ENCODE data around the gene BSN.

BSN gene

GRCh38 chr3:49601358-49602048 is 47.2 kb downstream of the BSN start:
- DNase-seq (ENCODE audit: low read depth in 3 of 3), result no peak

- DNase-seq (ENCODE audit: low read depth in 3 of 3), result no peak
These were observed 47.8 kb downstream of the BSN start for GRCh38 chr3:49602049-49602554.

DNA sequence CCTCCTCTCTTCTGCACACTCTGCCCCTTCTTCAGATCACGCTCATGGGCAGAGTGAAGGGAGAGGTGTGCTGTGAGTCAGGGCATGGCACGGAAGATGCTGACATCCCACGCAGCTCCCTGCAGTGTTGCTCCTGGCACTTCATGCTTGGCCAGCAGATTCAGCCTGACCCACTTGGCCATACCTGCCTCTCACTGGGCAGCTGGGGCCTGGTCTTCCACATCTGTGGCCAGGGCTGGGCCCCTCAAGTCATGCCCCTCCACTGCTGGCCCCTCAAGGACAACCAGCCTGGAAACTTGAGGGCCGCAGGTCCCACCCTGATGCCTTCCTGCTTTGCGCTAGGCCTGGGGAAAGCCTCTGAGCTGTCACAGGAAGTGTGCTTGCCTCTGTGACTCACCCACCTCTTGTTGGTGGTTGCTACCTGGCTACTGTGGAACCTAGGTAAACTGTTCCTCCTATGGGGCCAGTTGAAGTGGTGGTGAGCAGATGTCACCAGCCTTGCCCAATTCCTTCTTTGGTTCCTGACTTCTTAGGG is 48.7 kb downstream of the BSN start:
- DNase-seq (ENCODE audit: low read depth in 3 of 3), result peak; percentile 19 to 56 (median 40)

- DNase-seq (ENCODE audit: low read depth in 3 of 3), result no peak
These were observed 52.1 kb downstream of the BSN start for GRCh38 chr3:49606427-49606826.

- no peak for DNase-seq (ENCODE audit: low read depth in 3 of 3)
These were observed 52.9 kb downstream of the BSN start for GRCh38 chr3:49607105-49607591.

DNA sequence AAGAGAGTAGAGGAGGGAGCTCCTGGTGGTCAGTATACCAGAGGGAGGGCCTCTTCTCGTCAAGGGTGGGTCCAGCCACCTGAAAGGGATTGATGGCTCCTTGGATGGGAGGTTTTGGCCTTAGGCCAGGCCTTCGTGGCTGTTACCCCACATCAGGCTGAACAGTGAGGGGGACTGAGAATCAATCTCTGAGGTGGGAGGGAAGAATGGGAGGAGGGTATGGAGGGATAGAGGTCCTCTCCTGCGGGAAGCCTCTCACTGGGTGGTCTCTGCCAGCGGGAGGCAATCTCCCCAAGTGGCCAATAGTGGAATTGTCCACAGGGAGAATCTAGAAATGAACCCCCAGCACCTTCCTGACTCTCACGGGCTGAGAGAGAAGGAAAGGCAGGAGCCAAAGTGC is 53.5 kb downstream of the BSN start:
- no peak for DNase-seq (ENCODE audit: low read depth in 3 of 3)

GRCh38 chr3:49609314-49609713 is 55.0 kb downstream of the BSN start:
- no peak for DNase-seq (ENCODE audit: low read depth in 3 of 3)

DNA sequence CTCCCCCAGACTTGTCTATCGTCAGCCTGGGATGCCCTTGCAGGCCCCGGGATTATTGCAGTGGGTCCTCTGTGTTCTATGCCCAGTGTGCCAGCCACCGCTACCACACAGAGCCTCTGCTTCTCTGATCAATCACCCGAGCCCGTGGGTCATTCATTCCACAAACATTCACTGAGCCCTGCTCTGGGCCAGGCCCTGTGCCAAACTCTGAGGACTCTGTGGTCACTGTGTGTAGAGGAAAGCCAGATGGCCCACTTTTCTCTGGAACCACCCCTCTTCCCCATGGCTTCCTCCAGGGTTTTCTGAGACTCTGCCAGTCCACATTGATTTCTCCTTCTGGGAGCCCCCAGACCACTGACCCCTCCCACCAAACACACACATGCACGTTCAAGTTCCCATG is 55.5 kb downstream of the BSN start:
- no peak for DNase-seq (ENCODE audit: low read depth in 3 of 3)

GRCh38 chr3:49610666-49611280 is 56.5 kb downstream of the BSN start:
- DNase-seq (ENCODE audit: low read depth in 3 of 3), result no peak

GRCh38 chr3:49611291-49611690 is 57.0 kb downstream of the BSN start:
- no peak for DNase-seq (ENCODE audit: low read depth in 3 of 3)

- DNase-seq (ENCODE audit: low read depth in 3 of 3), result no peak
These were observed 57.4 kb downstream of the BSN start for GRCh38 chr3:49611719-49612118.

GRCh38 chr3:49614936-49615335 is 60.7 kb downstream of the BSN start:
- DNase-seq (ENCODE audit: low read depth in 3 of 3), result no peak

DNA sequence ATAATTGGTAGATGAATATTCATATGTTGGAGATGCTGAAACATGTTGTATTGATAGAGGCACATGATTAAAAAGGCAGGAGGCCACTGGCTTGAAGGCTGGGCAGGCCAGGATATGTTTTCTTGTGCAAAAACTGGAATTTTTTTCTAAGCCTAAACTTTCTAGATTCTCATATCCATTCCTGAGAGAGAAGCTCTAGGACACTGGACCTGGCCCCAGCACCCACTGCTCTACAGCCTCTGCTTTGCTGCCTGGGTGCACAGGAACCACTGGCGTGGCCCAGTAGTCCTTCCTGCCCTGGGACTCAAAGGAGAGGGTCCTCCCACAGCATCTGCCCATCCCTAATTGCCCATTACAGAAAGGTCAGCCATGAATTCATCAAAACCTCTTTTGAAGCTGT is 61.8 kb downstream of the BSN start:
- no peak for DNase-seq (ENCODE audit: low read depth in 3 of 3)

DNA sequence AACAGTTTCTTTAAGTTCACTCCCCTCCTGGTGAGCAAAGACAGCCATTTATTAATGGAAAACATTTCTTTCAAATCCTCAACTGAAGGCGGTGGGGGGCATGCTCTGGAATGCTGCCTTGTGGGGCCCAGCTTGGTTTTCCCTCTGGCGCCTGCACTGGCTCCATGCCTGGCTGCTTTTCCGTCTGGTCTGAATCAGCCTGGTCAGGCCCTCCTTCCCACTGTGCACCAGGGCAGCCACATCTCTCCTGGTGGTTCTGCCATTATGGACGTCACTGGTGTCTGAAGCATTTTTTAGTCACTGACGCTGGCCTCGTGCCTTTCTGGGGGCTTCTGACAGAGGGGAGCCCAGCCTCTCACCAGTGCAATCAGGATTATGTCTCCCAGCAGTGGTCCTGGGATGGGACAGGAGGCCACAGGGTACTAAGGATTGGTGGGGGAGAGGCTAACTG is 62.2 kb downstream of the BSN start:
- no peak for DNase-seq (ENCODE audit: low read depth in 3 of 3)

GRCh38 chr3:49617390-49618013 is 63.2 kb downstream of the BSN start:
- no peak for DNase-seq (ENCODE audit: low read depth in 3 of 3)

GRCh38 chr3:49618412-49618811 is 64.1 kb downstream of the BSN start:
- DNase-seq (ENCODE audit: low read depth in 3 of 3), result no peak

- no peak for DNase-seq (ENCODE audit: low read depth in 3 of 3)
These were observed 65.4 kb downstream of the BSN start for GRCh38 chr3:49619649-49620048.

GRCh38 chr3:49620728-49621127 is 66.5 kb downstream of the BSN start:
- DNase-seq (ENCODE audit: low read depth in 3 of 3), result no peak

DNA sequence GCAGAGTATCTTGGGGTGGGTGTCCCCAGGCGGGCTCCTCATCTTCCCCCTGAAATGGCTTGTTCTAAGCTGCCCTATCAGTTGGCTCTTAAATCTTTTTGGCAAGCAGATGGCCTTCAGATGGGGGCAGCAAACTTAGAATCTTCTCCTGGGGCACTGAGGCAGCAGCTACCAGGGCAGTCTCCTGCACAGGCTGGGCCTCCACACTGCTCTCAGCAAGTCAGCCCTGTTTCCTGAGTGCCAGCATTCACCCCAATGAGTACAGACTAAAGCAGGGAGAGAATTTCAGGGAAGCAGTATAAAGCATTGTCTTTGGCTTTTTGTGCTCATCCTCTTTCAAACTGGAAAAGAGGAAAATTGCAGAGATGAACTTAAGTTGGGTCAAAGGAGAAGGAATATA is 68.8 kb downstream of the BSN start:
- DNase-seq (ENCODE audit: low read depth in 3 of 3), result no peak

DNA sequence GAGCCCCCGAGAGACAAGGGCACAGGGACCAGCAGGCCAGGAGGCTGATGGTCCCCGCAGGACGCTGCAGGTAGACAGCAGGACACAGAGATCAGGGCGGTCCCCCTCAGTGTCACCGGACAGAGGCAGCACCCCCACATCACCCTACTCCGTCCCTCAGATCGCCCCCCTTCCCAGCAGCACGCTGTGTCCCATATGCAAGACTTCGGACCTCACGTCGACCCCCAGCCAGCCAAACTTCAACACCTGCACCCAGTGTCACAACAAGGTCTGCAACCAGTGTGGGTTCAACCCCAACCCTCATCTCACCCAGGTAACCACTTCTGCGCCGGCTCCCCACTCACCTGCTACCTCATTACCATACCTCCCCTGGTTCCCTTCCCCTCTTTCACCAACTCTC is 70.8 kb downstream of the BSN start:
- DNase-seq (ENCODE audit: low read depth in 3 of 3), result no peak

- no peak for DNase-seq (ENCODE audit: low read depth in 3 of 3)
These were observed 71.9 kb downstream of the BSN start for GRCh38 chr3:49626101-49626581.

DNA sequence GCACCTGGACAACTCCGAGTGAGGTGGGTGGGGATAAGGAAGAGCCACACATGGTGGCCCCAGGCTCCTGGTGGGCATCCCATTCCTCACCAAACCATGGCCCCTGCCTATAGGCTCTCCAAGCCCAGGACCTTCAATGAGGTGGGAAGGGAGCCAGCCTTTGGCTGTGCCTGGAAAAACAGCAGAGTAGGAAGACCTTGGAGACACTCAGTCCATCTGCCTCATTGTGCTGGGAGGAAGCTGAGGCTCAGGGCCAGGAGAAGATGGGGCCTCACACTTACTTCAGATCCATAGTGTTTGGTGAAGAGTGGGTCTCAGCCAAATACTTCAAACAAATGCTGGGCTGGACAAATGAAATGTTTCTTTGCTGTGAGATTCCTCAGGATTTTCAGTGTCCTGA is 72.5 kb downstream of the BSN start:
- DNase-seq (ENCODE audit: low read depth in 3 of 3), result no peak
